WTC11 (cell line): ENCODE data around the gene PDE8A.

Experiments
- CTCF ChIP-seq: fragments of 200-600 bp; IDR thresholded peaks from 2 replicates; pipeline ENCODE4 v1.8.0; 2022; ENCODE audit warnings: antibody characterized with exemption
- IRF1 ChIP-seq: sonication (generic); formaldehyde crosslinking; IDR thresholded peaks from 2 replicates; pipeline ENCODE4 v1.8.0; 2023; ENCODE audit warnings: missing genetic modification reagents
- ZNF396 ChIP-seq: fragments of 250-450 bp; sonication (Bioruptor Pico); IDR thresholded peaks from 2 replicates; pipeline ENCODE4 v1.8.0; 2021; ENCODE audit warnings: mild to moderate bottlenecking, moderate library complexity, borderline replicate concordance
- TF ChIP-seq, protein P1 (sequence below): sonication (generic); formaldehyde crosslinking; conservative IDR thresholded peaks from 2 replicates; pipeline ENCODE4 v1.8.1; 2022; ENCODE audit warnings: mild to moderate bottlenecking, missing genetic modification reagents

DNA sequence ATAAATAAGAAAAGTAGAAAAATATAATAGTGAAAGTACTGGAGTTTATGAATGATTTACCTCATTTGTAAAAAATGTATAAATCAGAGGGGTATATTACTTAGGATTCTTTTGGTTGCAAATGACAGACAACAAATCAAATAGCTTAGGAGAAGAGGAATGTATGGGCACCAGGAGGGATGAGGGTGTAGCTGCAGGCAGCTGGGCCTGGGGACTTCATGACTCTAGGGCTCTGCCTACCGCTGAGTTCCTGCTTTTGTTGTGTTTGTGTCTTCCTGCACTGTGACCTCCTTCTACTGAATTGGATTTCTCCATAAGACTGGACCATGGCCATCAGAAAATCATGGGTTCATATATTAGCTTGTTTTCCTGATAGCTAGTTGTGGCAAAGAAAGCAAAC, 27.9 kb upstream of the PDE8A start:
- TF ChIP-seq CTCF (no peak), IRF1 (CRISPR knock-in tag) (no peak), ZNF396 (CRISPR knock-in tag) (no peak)
- TF ChIP-seq, protein P1, sequence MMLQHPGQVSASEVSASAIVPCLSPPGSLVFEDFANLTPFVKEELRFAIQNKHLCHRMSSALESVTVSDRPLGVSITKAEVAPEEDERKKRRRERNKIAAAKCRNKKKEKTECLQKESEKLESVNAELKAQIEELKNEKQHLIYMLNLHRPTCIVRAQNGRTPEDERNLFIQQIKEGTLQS = no peak
